NCI-H748 treated with DMSO at 0.1 percent for 48 hours (cell line): ENCODE results near the gene KANSL1.
A peak's percentile ranks its signal among the peaks of the same experiment; 100 is the strongest.
"Not testable (repeated sequence)": the region's sequence is repeated elsewhere in the genome, so short reads cannot be mapped to it uniquely, and the experiment has no call there.

Source experiments
- DNase-seq: peaks from one replicate; lab custom pipeline; 2025; lab: John Stamatoyannopoulos, UW

KANSL1 gene, protein sequence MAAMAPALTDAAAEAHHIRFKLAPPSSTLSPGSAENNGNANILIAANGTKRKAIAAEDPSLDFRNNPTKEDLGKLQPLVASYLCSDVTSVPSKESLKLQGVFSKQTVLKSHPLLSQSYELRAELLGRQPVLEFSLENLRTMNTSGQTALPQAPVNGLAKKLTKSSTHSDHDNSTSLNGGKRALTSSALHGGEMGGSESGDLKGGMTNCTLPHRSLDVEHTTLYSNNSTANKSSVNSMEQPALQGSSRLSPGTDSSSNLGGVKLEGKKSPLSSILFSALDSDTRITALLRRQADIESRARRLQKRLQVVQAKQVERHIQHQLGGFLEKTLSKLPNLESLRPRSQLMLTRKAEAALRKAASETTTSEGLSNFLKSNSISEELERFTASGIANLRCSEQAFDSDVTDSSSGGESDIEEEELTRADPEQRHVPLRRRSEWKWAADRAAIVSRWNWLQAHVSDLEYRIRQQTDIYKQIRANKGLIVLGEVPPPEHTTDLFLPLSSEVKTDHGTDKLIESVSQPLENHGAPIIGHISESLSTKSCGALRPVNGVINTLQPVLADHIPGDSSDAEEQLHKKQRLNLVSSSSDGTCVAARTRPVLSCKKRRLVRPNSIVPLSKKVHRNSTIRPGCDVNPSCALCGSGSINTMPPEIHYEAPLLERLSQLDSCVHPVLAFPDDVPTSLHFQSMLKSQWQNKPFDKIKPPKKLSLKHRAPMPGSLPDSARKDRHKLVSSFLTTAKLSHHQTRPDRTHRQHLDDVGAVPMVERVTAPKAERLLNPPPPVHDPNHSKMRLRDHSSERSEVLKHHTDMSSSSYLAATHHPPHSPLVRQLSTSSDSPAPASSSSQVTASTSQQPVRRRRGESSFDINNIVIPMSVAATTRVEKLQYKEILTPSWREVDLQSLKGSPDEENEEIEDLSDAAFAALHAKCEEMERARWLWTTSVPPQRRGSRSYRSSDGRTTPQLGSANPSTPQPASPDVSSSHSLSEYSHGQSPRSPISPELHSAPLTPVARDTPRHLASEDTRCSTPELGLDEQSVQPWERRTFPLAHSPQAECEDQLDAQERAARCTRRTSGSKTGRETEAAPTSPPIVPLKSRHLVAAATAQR (N-terminal part only)

GRCh38 chr17:46193151-46193625 is at the start of gene KANSL1:
KANSL1 (minus strand) TSS chr17:46193429; CDS start chr17:46172143, 21,286 bp downstream.
- peak; percentile 77 for DNase-seq

GRCh38 chr17:46231359-46231758 is 38.1 kb upstream of the KANSL1 start:
- DNase-seq, result not testable (repeated sequence)

GRCh38 chr17:46225274-46225794 is 32.1 kb upstream of the KANSL1 start:
- DNase-seq, result peak; percentile 80

GRCh38 chr17:46224864-46225263 is 31.6 kb upstream of the KANSL1 start:
- not testable (repeated sequence) for DNase-seq

DNA sequence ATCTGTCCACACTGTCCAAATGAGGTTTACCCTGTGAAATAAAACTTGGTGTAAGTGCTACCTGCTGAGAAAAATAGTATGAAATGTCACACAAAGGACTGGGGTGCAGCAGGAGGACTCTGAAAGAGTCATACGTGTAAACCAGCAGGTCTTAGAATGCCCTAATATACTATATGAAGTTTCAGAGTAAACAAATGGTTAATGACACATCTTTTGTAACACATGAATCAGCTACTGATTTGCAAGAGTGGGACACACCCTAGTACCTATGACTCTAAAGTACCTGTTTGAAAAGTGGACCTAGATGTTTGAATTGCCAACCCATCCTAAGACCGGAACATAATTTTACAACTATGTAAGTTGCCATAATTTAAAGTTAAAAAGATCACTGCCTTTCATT is 29.8 kb upstream of the KANSL1 start:
- DNase-seq, result not testable (repeated sequence)

- DNase-seq, result no peak
Observed at GRCh38 chr17:46216682-46217081, 23.5 kb upstream of the KANSL1 start.

DNA sequence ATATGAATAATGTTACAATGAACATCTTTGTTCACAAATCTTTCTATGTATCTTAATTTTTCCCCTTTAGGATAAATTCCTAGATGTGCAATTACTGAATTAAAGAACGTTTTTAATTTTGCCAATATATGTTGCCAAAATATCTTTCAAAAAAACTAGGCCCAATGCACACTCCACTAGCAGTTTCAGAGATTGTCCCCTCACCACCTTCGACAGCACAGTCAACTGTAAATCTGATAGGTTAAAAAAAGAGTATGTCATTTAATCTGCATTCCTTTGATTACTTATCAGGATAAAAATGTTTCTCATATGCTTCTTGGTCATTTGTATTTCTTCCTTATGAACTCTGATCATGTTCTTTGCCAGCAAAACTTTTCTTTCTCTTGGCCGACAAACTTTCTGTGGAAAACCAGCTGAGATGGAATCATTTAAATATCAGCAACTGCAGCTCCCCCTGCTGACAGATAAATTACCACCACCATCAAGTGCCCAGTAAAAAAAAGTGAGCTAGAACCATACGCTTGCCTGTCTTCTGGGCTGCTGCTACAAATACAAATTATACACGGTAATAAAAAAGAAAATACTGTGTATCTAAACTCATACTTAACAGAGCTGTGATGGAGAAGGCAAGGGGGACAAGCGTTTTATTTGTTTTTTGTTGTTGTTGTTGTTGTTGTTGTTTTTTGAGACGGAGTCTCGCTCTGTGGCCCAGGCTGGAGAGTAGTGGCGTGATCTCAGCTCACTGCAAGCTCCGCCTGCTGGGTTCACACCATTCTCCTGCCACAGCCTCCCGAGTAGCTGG is 19.6 kb upstream of the KANSL1 start:
- peak; percentile 12 for DNase-seq

- no peak for DNase-seq
Observed at GRCh38 chr17:46208997-46209396, 15.8 kb upstream of the KANSL1 start.

DNA sequence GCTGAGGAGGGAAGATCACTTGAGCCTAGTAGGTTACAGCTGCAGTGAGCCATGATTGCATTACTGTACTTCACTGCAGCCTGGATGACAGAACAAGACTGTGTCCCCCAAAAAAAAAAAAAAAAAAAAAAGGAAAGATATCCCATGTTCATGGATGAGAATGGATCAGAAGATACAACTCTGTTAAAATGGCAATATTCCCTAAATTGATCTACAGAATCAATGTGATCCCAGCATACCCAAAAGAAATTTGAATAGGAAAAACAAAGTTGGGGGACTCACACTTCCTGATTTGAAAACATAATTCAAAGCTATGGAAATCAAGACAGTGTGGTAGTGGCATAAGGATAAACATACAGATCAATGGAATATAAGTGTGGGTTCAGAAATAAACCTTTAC is 12.7 kb upstream of the KANSL1 start:
- DNase-seq, result no peak

- DNase-seq, result no peak
Observed at GRCh38 chr17:46202424-46202823, 9.2 kb upstream of the KANSL1 start.

GRCh38 chr17:46201491-46201890 is 8.3 kb upstream of the KANSL1 start:
- no peak for DNase-seq

DNA sequence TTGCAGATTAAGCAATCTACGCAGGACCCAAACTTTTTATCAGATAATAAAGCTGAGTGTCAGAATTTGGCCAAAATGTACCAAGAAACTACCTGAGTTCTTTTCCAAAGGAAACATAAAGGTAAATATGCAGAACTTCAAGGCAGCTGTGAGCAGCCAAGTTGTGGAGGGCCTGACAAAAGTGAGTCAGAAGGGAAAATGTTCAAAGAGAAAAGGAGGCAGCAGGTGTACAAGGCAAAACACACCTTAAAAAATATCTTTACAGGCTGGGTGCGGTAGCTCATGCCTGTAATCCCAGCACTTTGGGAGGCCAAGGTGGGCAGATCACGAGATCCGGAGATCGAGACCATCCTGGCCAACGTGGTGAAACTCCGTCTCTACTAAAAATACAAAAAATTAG is 7.0 kb upstream of the KANSL1 start:
- DNase-seq, result no peak

GRCh38 chr17:46199379-46199778 is 6.2 kb upstream of the KANSL1 start:
- DNase-seq, result no peak

GRCh38 chr17:46198233-46198632 is 5.0 kb upstream of the KANSL1 start:
- DNase-seq, result no peak

DNA sequence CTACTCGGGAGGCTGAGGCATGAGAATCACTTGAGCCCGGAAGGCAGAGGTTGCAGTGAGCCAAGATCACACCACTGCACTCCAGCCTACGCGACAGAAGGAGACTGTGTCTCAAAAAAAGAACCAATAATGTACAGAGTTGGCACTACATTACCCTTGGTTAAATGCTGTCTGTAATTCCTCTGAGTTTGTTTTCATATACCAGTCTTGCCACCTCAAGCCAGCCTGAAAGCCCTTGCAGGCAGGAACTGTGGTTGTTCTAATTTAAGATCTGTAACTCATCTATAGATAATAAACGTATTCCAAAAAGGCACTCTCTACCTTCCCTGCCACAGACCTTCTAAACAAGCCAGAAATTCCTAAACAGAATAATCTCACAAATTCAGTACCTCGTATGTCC is 4.3 kb upstream of the KANSL1 start:
- no peak for DNase-seq

DNA sequence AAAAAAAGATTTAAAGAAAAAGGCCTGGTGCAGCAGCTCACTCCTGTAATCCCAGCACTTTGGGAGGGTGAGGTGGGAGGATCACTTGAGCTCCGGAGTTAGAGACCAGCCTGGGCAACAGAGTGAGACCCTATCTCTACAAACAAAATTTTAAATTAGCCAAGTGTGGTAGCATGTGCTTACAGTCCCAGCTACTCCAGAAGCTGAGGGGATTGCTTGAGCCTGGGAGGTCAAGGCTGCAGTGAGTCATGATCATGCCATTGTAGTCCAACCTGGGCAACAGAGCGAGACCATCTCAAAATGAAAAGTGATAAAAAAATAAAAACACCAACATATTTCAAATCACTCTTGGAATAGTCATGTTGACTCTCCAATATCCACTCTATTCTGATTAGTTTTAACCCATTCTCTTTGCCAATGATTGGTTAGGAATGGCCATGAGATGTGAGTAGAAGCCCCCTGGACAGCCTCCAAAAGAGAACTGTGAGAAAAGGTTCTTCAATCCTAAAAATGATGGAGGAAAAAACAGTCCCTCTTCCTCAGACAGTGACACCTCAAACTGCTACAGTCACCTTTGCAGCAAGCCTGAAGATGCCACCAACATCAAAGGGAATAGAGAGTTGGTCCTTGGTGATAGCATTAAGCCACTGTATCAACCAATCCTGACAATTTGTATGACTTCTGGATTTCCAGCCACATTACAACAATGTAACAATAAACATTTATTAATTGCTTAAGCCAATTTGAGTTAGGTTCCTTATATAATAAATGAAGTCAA is 2.9 kb upstream of the KANSL1 start:
- DNase-seq, result no peak

DNA sequence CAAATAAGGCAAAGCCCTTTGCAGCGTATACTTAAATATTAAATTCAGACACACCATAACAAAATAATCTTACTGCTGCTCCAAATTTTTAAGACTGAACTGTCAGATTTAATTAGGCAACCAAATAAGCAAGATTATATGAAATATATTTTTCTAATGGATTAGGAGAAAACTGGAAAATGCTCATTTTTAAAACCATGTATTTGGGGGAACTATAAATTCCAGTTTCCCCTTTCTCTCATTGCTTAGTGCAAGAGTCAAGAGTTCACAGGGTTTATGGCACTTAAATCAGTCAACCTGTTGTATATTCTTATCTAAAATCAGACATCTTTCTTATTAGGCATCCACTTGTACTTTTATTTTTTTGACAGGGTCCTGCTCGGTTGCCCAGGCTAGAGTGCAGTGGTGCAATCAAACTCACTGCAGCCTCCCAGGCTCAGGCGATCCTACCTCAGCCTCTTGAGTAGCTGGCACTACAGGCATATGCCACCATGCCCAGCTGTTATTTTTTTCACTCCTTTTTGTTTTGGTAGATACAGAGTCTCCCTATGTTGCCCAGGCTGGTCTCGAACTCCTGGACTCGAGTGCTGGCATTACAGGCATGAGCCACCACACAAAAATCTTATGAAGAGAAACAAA is 2.1 kb upstream of the KANSL1 start:
- no peak for DNase-seq

DNA sequence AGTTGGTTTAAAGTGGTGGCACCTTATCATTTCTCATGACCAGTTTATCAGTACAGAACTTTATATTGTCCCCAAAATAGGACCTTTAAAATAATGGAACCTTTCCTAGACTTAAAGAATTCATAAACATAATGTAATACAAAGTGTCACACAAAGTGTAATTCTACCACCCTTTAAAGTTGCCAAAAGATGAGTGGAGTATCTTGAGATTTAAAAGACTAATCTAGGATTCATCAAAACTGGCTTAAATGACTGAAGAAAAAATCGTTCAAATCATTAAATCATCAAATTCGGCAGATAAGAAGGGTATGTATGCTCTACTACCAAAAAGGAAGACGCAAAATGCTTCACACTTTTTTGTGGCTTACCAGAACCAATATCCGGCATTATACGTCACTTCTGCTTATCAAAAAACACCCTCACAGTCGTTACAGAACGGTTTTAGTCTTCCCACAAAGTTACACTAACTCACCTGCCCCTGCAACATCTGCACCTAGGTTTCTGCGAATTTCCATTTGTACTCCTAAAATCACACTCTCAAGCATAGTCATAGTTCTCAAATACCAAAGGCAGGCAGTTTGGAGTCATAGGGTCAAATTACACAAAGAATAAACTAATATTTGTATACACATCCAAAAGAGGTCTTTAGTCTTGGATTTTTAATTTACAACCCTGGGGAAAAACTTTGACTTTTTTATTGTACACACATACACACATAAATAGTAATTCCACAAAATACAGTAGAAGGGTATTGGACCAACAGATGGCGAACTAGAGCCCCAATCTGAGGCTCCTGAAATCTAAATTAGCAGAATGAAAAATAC is 1.4 kb upstream of the KANSL1 start:
- DNase-seq, result peak; percentile 13
